ENCODE data around the gene PDZRN4.

The PDZRN4 gene

DNA sequence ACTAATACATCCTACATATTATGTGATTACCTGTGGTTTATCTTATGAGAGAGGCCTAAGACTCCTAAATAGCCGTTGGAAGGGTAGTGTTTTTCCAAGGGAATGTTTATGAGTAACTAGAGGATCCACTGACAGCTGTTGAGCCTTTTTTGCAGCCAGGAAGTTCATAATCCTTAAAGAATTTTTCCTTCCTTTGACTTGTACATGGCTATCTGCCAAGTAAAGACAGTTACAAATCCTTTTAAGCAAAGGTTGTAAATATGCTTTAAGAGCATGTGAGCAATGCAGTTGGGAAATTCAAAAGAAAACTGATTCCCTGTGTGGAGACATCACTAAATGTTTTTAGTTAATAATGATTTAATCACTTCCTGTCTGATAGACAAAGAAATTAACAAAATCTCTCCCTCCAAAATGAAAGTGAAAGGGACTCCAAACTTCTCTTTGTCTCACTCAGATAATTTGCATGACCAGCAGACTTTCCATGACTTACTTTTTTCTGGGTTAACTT lies 333.8 kb downstream of the PDZRN4 start:
- H3K9ac ChIP-seq (ENCODE audit: low read depth, low read length, poor library complexity, severe bottlenecking): peak overlapping the region; percentile 52
- no peaks in the 10 kb centered on the region for H3K9me2 ChIP-seq (replicated peaks; ENCODE audit: low read depth, low read length)
- H3F3A ChIP-seq (ENCODE audit: low read depth): no peaks in the 10 kb centered on the region
- no peaks in the 10 kb centered on the region for H3K9me3 ChIP-seq (ENCODE audit: insufficient read depth, low read depth, low read length)
- H3K4me2 ChIP-seq (ENCODE audit: low read depth, low read length, poor library complexity, severe bottlenecking): peak overlapping the region; percentile 67
- no peaks in the 10 kb centered on the region for H3K36me3 ChIP-seq (ENCODE audit: insufficient read depth, low read length)
- peak overlapping the region; percentile 88 for H2AFZ ChIP-seq (ENCODE audit: low read length)
- H4K20me1 ChIP-seq (ENCODE audit: insufficient read depth, low read length, poor library complexity, severe bottlenecking): no peaks in the 10 kb centered on the region
- peaks cover 13% of the 10 kb centered on the region for H3K4me1 ChIP-seq (ENCODE audit: insufficient read depth, low read length, poor library complexity, severe bottlenecking)
- no peaks in the 10 kb centered on the region for H3K27me3 ChIP-seq (ENCODE audit: insufficient read depth, low read length, poor library complexity, severe bottlenecking)
- no peaks in the 10 kb centered on the region for H3K79me2 ChIP-seq (ENCODE audit: insufficient read depth, low read length)
- peak overlapping the region; percentile 68 for H3K4me3 ChIP-seq (ENCODE audit: low read length, poor library complexity, severe bottlenecking)
- TF ChIP-seq EZH2phosphoT487 (IDR thresholded peaks at IDR 0.05; ENCODE audit: borderline replicate concordance): no peak
- TF ChIP-seq, protein P1, sequence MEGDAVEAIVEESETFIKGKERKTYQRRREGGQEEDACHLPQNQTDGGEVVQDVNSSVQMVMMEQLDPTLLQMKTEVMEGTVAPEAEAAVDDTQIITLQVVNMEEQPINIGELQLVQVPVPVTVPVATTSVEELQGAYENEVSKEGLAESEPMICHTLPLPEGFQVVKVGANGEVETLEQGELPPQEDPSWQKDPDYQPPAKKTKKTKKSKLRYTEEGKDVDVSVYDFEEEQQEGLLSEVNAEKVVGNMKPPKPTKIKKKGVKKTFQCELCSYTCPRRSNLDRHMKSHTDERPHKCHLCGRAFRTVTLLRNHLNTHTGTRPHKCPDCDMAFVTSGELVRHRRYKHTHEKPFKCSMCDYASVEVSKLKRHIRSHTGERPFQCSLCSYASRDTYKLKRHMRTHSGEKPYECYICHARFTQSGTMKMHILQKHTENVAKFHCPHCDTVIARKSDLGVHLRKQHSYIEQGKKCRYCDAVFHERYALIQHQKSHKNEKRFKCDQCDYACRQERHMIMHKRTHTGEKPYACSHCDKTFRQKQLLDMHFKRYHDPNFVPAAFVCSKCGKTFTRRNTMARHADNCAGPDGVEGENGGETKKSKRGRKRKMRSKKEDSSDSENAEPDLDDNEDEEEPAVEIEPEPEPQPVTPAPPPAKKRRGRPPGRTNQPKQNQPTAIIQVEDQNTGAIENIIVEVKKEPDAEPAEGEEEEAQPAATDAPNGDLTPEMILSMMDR (conservative IDR thresholded peaks at IDR 0.05; ENCODE audit: low read length): no peak

DNA sequence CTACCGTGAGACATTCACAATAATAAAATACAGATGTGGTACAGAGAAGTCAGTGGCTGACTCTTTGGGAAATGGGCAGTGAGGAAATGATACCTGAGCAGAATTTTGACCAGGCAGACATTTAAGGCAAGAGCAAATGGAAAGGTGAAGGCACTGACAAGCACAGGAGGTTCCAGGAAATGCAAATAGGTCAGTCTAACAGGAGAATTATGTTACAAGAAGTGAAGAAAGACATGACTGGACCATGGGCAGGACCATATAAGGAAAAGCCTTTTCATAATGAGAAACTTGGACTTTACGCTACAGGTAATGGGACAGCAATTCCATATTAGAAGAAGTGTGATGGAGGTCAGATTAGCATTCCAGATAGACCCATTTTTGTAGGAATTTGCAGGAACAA lies 338.9 kb downstream of the PDZRN4 start:
- no peaks in the 10 kb centered on the region for H3K9me2 ChIP-seq (replicated peaks; ENCODE audit: low read depth, low read length)
- no peaks in the 10 kb centered on the region for H4K20me1 ChIP-seq (ENCODE audit: insufficient read depth, low read length, poor library complexity, severe bottlenecking)
- no peak overlapping the region for H2AFZ ChIP-seq (ENCODE audit: low read length)
- no peak overlapping the region for H3K4me3 ChIP-seq (ENCODE audit: low read length, poor library complexity, severe bottlenecking)
- TF ChIP-seq, protein P1 (conservative IDR thresholded peaks at IDR 0.05; ENCODE audit: low read length): no peak
- TF ChIP-seq EZH2phosphoT487 (IDR thresholded peaks at IDR 0.05; ENCODE audit: borderline replicate concordance): no peak
- no peaks in the 10 kb centered on the region for H3K27me3 ChIP-seq (ENCODE audit: insufficient read depth, low read length, poor library complexity, severe bottlenecking)
- no peaks in the 10 kb centered on the region for H3K79me2 ChIP-seq (ENCODE audit: insufficient read depth, low read length)
- no peaks in the 10 kb centered on the region for H3K9me3 ChIP-seq (ENCODE audit: insufficient read depth, low read depth, low read length)
- H3K36me3 ChIP-seq (ENCODE audit: insufficient read depth, low read length): no peaks in the 10 kb centered on the region
- peaks cover 25% of the 10 kb centered on the region for H3K4me1 ChIP-seq (ENCODE audit: insufficient read depth, low read length, poor library complexity, severe bottlenecking)
- no peak overlapping the region for H3K9ac ChIP-seq (ENCODE audit: low read depth, low read length, poor library complexity, severe bottlenecking)
- H3K4me2 ChIP-seq (ENCODE audit: low read depth, low read length, poor library complexity, severe bottlenecking): peak overlapping the region; percentile 4
- H3F3A ChIP-seq (ENCODE audit: low read depth): no peaks in the 10 kb centered on the region

DNA sequence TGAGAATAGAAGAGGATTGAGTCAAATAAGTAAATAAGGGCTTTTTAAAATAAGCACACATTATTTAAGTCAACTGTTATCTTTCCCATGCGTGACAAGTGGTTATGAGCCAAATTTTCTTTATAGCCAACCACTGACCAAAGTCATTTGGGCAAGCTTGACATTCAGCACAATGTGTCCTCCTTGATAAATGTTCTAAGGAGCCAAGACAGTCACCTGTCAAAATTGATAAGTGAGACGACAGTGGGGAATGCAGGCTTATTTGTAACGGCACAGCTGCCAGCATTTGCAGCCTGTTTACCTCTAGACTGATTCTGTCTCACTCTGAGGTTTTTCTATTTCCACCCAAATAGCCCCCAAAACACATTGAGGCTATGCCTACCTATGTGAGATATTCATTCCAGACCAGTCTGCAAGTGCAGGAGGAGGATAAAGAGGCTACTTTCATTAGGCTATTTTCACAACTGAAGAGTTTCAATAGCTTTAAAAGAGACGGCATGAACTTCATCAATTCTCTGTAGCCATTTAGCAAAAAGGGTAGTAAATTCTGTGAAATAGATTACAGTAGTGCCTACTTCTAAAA lies 339.5 kb downstream of the PDZRN4 start:
- no peak overlapping the region for H3K4me3 ChIP-seq (ENCODE audit: low read length, poor library complexity, severe bottlenecking)
- H3K27me3 ChIP-seq (ENCODE audit: insufficient read depth, low read length, poor library complexity, severe bottlenecking): no peaks in the 10 kb centered on the region
- H3K4me2 ChIP-seq (ENCODE audit: low read depth, low read length, poor library complexity, severe bottlenecking): peak overlapping the region; percentile 4
- no peaks in the 10 kb centered on the region for H3K36me3 ChIP-seq (ENCODE audit: insufficient read depth, low read length)
- no peaks in the 10 kb centered on the region for H3F3A ChIP-seq (ENCODE audit: low read depth)
- H3K9me2 ChIP-seq (replicated peaks; ENCODE audit: low read depth, low read length): no peaks in the 10 kb centered on the region
- H4K20me1 ChIP-seq (ENCODE audit: insufficient read depth, low read length, poor library complexity, severe bottlenecking): no peaks in the 10 kb centered on the region
- no peaks in the 10 kb centered on the region for H3K9me3 ChIP-seq (ENCODE audit: insufficient read depth, low read depth, low read length)
- no peak overlapping the region for H3K9ac ChIP-seq (ENCODE audit: low read depth, low read length, poor library complexity, severe bottlenecking)
- H3K79me2 ChIP-seq (ENCODE audit: insufficient read depth, low read length): no peaks in the 10 kb centered on the region
- peaks cover 19% of the 10 kb centered on the region for H3K4me1 ChIP-seq (ENCODE audit: insufficient read depth, low read length, poor library complexity, severe bottlenecking)
- TF ChIP-seq EZH2phosphoT487 (IDR thresholded peaks at IDR 0.05; ENCODE audit: borderline replicate concordance): no peak
- TF ChIP-seq, protein P1 (conservative IDR thresholded peaks at IDR 0.05; ENCODE audit: low read length): no peak
- H2AFZ ChIP-seq (ENCODE audit: low read length): no peak overlapping the region
